D721Med (cell line): ENCODE measurements around the gene TYK2.

Experiments
- DNase-seq: peaks from one replicate; pipeline ENCODE4 v3.0.0; 2011; ENCODE audit warnings: low spot score; ENCODE audit not compliant: insufficient read length
- FAIRE-seq: peaks from 2 replicates; lab custom pipeline; 2011; peaks lifted over from hg19 to GRCh38; lab: Jason Lieb, UNC
- TF ChIP-seq, protein P1 (sequence below): IDR thresholded peaks from 2 replicates; pipeline ENCODE4 v1.5.1; 2012; ENCODE audit warnings: mild to moderate bottlenecking, control low read depth; ENCODE audit not compliant: insufficient read depth; ENCODE audit errors: missing control alignments

TYK2 gene

DNA sequence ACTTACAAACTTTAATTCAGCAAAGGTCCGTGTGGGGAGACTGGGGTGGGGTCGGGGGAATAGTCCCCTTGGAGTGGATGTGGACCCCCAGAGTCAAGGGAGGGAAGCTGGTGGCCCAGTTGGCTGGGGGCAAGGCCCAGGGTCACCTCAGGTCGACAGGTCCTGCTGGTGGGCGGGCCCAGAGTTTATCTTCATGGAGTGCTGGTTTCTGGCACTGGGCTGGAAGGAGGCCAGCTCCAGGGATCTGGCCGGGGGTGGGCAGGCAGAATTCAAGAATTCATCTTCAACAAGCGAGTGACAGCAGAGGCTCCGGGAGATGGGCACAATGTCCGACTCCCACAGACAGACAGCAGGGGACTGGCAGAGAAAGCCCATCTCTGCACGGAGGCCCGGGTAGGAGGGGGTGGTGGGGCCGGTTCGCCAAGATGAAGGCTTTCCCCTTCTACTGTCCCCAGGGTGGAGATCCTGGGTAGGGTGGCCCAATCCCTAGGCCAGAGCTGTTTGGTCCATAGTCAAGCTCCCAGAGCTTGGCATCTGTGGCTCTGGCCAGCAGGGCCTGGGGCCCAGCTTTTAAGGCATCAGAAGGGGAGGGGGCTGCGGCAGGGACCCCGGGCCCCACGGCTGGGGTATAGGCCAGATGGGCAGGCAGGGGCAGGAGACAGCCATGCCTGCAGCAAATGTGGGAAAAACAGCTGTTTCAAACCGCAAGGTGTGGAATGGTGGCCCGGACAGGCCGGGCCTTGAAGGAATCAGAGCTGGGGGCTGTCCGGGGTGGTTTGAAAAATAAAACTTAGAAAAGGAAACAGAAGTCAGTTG, 63.9 kb downstream of the TYK2 start:
- TF ChIP-seq, protein P1, sequence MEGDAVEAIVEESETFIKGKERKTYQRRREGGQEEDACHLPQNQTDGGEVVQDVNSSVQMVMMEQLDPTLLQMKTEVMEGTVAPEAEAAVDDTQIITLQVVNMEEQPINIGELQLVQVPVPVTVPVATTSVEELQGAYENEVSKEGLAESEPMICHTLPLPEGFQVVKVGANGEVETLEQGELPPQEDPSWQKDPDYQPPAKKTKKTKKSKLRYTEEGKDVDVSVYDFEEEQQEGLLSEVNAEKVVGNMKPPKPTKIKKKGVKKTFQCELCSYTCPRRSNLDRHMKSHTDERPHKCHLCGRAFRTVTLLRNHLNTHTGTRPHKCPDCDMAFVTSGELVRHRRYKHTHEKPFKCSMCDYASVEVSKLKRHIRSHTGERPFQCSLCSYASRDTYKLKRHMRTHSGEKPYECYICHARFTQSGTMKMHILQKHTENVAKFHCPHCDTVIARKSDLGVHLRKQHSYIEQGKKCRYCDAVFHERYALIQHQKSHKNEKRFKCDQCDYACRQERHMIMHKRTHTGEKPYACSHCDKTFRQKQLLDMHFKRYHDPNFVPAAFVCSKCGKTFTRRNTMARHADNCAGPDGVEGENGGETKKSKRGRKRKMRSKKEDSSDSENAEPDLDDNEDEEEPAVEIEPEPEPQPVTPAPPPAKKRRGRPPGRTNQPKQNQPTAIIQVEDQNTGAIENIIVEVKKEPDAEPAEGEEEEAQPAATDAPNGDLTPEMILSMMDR: no peak
- DNase-seq (no peak), FAIRE-seq (no peak)

GRCh38 chr19:10315335-10316214, 64.8 kb downstream of the TYK2 start, which contains the start of gene FDX2:
TSS of gene FDX2 (minus strand) at chr19:10316015. CDS start at chr19:10315996, 19 bp downstream.
- DNase-seq (peak; percentile 92), FAIRE-seq (no peak)
- TF ChIP-seq, protein P1: no peak

DNA sequence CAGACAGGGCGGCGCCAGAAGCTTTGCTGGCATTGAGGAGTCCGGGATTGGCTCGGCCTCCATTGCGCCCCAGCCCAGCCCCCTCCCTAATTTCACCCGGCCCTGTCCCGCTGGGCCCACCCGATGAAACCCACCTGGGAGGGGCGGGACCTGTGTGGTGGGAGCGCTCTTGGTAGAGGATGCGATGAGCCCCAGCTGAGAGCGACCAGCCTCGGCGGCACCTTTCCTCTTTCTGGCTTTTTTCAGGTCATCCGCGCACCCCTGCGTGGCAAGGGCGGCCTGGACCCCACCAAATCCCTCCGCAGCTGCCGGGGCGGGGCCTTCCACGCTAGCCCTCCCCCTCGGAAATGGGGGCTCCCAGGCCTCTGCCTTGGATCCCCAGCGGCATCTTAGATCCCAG, 70.9 kb downstream of the TYK2 start, which contains the start of gene ZGLP1:
Gene ZGLP1, minus strand, starts transcription at position 393 of the 400 bp plus-strand sequence.
- DNase-seq: no peak
- TF ChIP-seq, protein P1: no peak
- FAIRE-seq: no peak

GRCh38 chr19:10306327-10306726, 74.0 kb downstream of the TYK2 start:
- TF ChIP-seq, protein P1: no peak
- no peak for FAIRE-seq
- no peak for DNase-seq

- DNase-seq (no peak), FAIRE-seq (no peak)
- TF ChIP-seq, protein P1: no peak
Measured at GRCh38 chr19:10305139-10305806, 75.1 kb downstream of the TYK2 start.
